Right kidney (tissue), 1 donor: ENCODE measurements around the gene ATP5ME.
"Not testable (repeated sequence)": the region's sequence is repeated elsewhere in the genome, so short reads cannot be mapped to it uniquely, and the experiment has no call there.

Experiments used
- DNase-seq: peaks from one replicate; pipeline ENCODE4 v3.0.0-alpha.2; 2016

The ATP5ME gene

DNA sequence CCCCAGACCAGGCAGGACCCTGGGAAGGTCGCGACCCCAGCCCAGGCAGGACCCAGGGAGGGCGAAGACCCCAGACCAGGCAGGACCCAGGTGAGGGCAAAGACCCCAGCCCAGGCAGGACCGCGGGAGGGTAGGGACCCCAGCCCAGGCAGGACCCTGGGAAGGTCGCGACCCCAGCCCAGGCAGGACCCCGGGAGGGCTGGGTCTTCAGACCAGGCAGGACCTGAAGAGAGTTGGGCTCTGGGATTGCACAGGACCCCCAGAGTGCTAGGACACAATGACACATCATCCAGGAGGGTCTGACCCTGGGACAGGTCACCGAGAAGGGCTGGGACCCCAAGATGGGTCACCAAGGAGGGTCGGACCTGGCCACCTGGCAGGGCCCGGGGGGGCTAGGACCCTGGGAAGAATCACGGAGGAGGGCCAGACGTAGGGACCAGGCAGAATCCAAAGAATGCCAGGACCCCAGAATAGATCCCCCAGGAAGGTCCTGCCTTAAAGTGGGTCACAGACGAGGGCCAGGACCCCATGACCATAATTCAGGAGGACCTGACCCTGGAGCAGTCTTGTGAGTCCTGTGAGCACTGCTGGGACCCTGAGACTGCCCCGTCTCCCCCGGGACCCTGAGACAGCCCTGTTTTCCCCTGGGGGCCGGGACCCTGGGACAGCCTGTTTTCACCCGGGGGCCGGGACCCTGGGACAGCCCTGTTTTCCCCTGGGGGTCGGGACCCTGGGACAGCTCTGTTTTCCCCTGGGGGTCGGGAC lies 32.9 kb upstream of the ATP5ME start:
- no peak for DNase-seq

DNA sequence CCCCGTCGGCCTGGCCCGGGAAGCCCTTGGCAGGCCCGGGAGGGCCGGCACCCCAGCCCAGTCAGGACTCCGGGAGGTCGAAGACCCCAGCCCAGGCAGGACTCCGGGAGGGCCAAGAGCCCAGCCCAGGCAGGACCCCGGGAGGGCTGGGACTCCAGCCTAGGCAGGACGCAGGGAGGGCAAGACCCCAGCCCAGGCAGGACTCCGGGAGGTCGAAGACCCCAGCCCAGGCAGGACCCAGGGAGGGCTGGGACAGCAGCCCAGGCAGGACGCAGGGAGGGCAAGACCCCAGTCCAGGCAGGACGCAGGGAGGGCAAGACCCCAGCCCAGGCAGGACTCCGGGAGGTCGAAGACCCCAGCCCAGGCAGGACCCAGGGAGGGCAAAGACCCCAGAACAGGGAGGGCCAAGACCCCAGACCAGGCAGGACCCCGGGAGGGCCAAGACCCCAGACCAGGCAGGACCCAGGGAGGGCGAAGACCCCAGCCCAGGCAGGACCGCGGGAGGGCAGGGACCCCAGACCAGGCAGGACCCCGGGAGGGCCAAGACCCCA lies 32.1 kb upstream of the ATP5ME start:
- DNase-seq = not testable (repeated sequence)

DNA sequence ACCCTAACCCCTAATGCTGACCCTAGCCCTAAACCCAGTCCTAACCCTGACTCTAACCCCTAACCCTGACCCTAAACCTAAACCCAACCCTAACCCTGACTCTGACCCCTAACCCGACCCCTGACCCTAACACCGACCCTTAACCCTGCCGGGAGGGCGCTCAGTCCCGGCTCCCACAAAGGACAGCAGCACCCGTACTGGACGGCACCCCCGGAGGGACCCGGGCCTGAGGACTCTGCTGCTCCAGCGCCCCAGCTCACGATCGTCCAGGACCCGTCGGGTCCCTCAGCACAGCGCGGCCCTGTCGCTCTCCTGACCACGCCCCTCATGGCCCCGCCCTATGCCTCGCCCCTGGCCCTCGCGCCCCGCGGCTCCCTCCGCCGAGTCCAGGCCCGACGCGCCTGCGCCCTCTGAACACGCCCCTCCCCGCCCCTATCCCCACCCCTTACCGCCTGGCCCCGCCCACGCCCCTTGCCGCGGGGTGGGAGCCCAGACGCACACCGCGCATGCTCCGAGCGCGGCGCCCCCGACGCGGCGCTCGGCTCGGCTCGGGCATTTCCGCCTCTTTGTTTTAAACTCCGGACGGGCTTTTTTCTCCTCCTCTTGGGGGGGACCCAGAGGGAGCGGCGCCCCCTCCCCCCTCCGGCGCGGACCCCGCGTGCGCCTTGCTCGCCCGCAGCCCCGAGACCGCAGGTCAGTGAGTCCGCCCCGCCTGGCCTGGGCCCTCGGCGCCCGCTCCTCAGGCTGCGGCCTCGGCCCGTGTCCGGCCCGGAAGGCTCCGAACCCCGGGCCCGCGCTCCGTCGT lies 31.4 kb upstream of the ATP5ME start, which contains the start of gene PCGF3:
Gene PCGF3, plus strand, starts transcription at position 555 of the 805 bp plus-strand sequence. CDS start 27,849 bp downstream, outside the sequence.
- peak; percentile 93 for DNase-seq

GRCh38 chr4:704971-705277 lies 30.8 kb upstream of the ATP5ME start:
- DNase-seq = no peak

- DNase-seq = no peak
Measured at GRCh38 chr4:704198-704891, 30.3 kb upstream of the ATP5ME start.

DNA sequence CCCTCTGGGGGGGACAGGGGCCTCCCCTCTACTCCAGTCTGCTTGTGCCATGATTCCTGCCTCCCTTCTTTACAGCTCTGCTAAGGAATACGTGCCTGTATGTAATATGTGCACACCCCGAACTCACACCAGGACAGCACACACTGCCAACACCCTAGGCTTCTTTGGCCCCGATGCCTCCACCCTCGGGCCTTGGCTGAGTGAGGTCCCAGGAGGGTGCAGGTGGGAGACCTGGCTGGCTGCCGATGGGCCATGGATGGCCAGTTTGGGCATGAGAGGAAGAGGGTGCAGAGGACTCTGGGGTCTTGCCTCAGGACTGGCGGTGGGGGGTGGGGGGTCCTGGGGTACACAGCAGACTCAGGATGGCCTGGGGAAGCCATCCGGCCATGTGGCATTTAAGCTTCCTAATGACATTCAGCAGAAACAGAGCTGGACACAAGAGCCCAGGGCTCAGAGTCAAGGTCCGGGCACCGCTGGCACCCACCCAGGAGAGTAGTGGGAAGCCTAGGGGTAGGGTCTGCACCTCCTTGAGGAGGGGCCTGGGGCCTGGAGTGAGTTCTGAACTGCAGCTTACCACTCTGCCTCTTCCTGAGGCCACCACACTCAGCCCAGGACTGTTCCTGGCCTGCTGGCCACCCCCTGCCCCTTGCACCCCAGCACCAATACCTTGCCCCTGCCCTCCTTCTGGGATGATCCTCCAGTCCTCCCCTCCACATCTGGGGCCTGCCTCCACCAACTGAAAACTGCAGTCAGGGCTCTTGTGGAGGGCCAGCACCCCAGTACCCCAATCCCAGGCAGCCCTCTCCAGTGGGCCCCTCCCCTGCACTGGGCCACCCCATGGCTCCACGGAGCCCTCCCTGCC lies 29.5 kb upstream of the ATP5ME start:
- no peak for DNase-seq

GRCh38 chr4:702618-703048 lies 28.6 kb upstream of the ATP5ME start:
- DNase-seq = no peak

DNA sequence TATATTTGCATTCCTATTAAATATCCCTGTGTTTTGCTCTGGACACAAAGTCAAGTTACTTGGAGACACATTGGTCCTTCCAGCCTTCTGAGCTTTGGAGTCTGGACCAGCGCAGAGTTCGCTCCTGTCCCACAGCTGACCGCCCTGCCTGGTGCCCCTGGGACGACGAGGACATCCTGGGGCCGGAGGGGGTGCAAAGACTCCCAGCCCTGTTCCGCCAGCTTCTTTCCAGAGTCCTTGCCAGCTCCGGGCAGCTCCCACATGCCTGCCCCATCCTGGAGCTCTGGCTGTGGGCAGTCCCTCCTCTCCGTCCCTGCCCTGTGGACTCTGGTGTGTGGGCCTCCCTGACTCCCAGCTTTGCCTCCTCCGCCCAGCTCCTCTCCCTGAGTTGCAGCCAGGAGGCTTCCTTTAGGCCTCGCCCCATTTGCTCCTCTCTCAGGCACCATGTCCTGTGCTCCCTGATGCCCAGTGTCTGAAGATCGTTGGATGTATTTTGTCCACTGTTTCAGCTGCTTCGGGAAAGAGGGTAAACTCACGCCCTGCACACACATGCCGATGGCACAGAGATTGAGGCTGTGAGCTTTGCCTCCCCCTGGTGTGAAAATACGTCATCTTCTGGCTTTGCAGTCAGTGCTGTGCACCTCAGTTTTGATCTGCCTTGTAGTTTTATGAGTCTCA lies 26.6 kb upstream of the ATP5ME start:
- DNase-seq = no peak

- no peak for DNase-seq
Measured at GRCh38 chr4:699816-700580, 25.9 kb upstream of the ATP5ME start.

- DNase-seq = not testable (repeated sequence)
Measured at GRCh38 chr4:694341-694940, 20.4 kb upstream of the ATP5ME start.

DNA sequence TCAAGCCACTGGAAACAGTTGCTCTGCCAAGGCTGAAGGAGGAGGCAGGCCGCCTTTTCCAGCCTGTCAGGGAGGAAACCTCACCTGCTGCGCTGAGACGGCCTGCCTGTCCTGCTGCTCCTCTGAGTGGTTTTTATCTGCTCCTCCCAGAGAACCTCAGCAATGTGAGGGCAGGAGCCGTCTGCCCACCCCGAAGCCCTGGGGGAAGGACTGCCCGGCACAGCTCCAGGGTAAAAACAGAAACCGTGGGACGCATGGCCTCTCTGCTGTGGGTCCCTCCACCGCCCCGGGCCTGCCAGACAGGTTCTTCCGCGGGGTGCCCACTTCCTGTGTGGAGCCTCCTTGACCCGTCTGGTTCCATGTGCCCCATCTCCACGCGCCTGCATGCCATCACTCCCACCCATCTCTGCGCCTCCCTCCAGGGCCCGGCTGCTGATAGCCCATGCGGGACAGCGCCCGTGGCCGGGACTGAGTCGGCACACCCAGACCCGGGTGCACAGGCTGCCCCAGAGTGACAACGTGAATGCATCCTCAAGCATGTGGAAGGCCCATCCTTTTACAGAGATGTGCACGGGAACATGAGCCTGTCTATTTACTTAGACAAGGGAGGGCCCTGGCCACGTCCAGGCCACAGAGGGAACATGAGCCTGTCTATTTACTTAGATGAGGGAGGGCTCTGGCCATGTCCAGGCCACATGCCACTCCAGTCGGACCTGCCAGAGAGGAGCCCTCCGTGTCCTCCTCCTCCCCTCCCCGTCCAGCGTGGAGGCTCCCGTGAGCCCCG lies 18.9 kb upstream of the ATP5ME start:
- DNase-seq = no peak

GRCh38 chr4:689723-690122 lies 15.6 kb upstream of the ATP5ME start:
- no peak for DNase-seq

GRCh38 chr4:688854-689681 lies 15.0 kb upstream of the ATP5ME start, which contains the start of gene SLC49A3:
Gene SLC49A3, minus strand, starts transcription at chr4:689151. Its CDS starts 24 bp downstream, at chr4:689127.
- DNase-seq = peak; percentile 61

GRCh38 chr4:687971-688853 lies 14.1 kb upstream of the ATP5ME start:
- peak; percentile 44 for DNase-seq

- DNase-seq = no peak
Measured at GRCh38 chr4:687048-687970, 13.2 kb upstream of the ATP5ME start.
